HG03159 (cell line): ENCODE results near the gene SMPDL3A.
A peak's percentile ranks its signal among the peaks of the same experiment; 100 is the strongest.

Experiments used
- ATAC-seq: cut with Tn5 transposase; IDR thresholded peaks from one replicate; pipeline ENCODE4 v1.9.1; 2021; ENCODE audit warnings: mild to moderate bottlenecking, moderate library complexity; ENCODE audit not compliant: unreplicated experiment

The SMPDL3A gene

GRCh38 chr6:122800906-122801305, 11.8 kb downstream of the SMPDL3A start:
- ATAC-seq, result no peak

- no peak for ATAC-seq
Observed at GRCh38 chr6:122801397-122801796, 12.3 kb downstream of the SMPDL3A start.

- ATAC-seq, result no peak
Observed at GRCh38 chr6:122803171-122803661, 14.2 kb downstream of the SMPDL3A start.

- ATAC-seq, result no peak
Observed at GRCh38 chr6:122804962-122805485, 16.0 kb downstream of the SMPDL3A start.

- no peak for ATAC-seq
Observed at GRCh38 chr6:122806291-122806690, 17.2 kb downstream of the SMPDL3A start.

- no peak for ATAC-seq
Observed at GRCh38 chr6:122808121-122808885, 19.2 kb downstream of the SMPDL3A start.

GRCh38 chr6:122809001-122809400, 19.9 kb downstream of the SMPDL3A start:
- no peak for ATAC-seq

- ATAC-seq, result no peak
Observed at GRCh38 chr6:122809691-122810090, 20.6 kb downstream of the SMPDL3A start.

GRCh38 chr6:122810189-122810588, 21.1 kb downstream of the SMPDL3A start:
- no peak for ATAC-seq

- ATAC-seq, result no peak
Observed at GRCh38 chr6:122817358-122817757, 28.3 kb downstream of the SMPDL3A start.

GRCh38 chr6:122817766-122818165, 28.7 kb downstream of the SMPDL3A start:
- ATAC-seq, result no peak

- ATAC-seq, result no peak
Observed at GRCh38 chr6:122818866-122819265, 29.8 kb downstream of the SMPDL3A start.

GRCh38 chr6:122821095-122821494, 32.0 kb downstream of the SMPDL3A start:
- ATAC-seq, result no peak

- ATAC-seq, result no peak
Observed at GRCh38 chr6:122825163-122825562, 36.1 kb downstream of the SMPDL3A start.

- no peak for ATAC-seq
Observed at GRCh38 chr6:122829456-122829855, 40.4 kb downstream of the SMPDL3A start.

- ATAC-seq, result no peak
Observed at GRCh38 chr6:122831511-122831910, 42.5 kb downstream of the SMPDL3A start.

GRCh38 chr6:122832459-122832858, 43.4 kb downstream of the SMPDL3A start:
- ATAC-seq, result no peak

GRCh38 chr6:122833021-122833491, 44.0 kb downstream of the SMPDL3A start:
- no peak for ATAC-seq

GRCh38 chr6:122838060-122838780, 49.2 kb downstream of the SMPDL3A start:
- ATAC-seq, result no peak

GRCh38 chr6:122839472-122839871, 50.4 kb downstream of the SMPDL3A start:
- peak; percentile 98 for ATAC-seq

- ATAC-seq, result peak; percentile 20
Observed at GRCh38 chr6:122839906-122840305, 50.8 kb downstream of the SMPDL3A start.

GRCh38 chr6:122845464-122845863, 56.4 kb downstream of the SMPDL3A start:
- ATAC-seq, result no peak
